OCI-LY3 (cell line): Measurements from ENCODE around the gene OSER1.

Experiments
- H2AFZ ChIP-seq: fragments of 200-600, 300-600 bp; shearing (Covaris generic); 2 replicates; pipeline ENCODE4 v1.6.0; 2014; ENCODE audit warnings: antibody characterized with exemption, low read depth, low read length
- H3K27ac ChIP-seq: fragments of 200-600, 300-600 bp; sonication (generic); 2 replicates; pipeline ENCODE4 v1.5.1; 2014; ENCODE audit warnings: mild to moderate bottlenecking, low read length, moderate library complexity, mixed read lengths
- H3K27me3 ChIP-seq: fragments of 200-600, 300-600 bp; sonication (generic); 2 replicates; pipeline ENCODE4 v1.6.1; 2014; ENCODE audit warnings: low read depth, low read length, mixed read lengths
- H3K36me3 ChIP-seq: fragments of 200-600, 300-600 bp; sonication (generic); replicated peaks from 2 replicates; pipeline ENCODE3; 2014; ENCODE audit warnings: low read depth, low read length, mixed read lengths
- H3K4me1 ChIP-seq: fragments of 300-600, 200-600 bp; sonication (generic); 2 replicates; pipeline ENCODE4 v1.6.1; 2014; ENCODE audit warnings: low read length, mixed read lengths
- H3K4me2 ChIP-seq: fragments of 200-600, 300-600 bp; sonication (generic); 2 replicates; pipeline ENCODE4 v1.6.1; 2014; ENCODE audit warnings: low read length, mixed read lengths
- H3K4me3 ChIP-seq: fragments of 300-600, 200-600 bp; sonication (generic); 2 replicates; pipeline ENCODE4 v1.5.1; 2014; ENCODE audit warnings: antibody characterized with exemption, mild to moderate bottlenecking, low read length, moderate library complexity
- H3K79me2 ChIP-seq: fragments of 300-600, 200-600 bp; shearing (Covaris generic); 2 replicates; pipeline ENCODE4 v1.6.1; 2014; ENCODE audit warnings: mild to moderate bottlenecking, low read length, mixed read lengths
- H3K9ac ChIP-seq: fragments of 300-600, 200-600 bp; shearing (Covaris generic); 2 replicates; pipeline ENCODE4 v1.6.0; 2014; ENCODE audit warnings: mild to moderate bottlenecking, low read length, moderate library complexity
- H3K9me3 ChIP-seq: fragments of 200-600, 300-600 bp; shearing (Covaris generic); 2 replicates; pipeline ENCODE4 v1.6.1; 2014; ENCODE audit warnings: low read length, mixed read lengths; ENCODE audit not compliant: insufficient read depth
- H4K20me1 ChIP-seq: fragments of 200-600, 300-600 bp; sonication (generic); 2 replicates; pipeline ENCODE4 v1.6.1; 2016; ENCODE audit warnings: low read length, mixed read lengths; ENCODE audit not compliant: insufficient read depth
- CTCF ChIP-seq: fragments of 200-600, 300-600 bp; sonication (generic); IDR thresholded peaks from 2 replicates; pipeline ENCODE4 v1.5.1; 2014; ENCODE audit warnings: antibody characterized with exemption, low read length, low read depth
- EZH2phosphoT487 ChIP-seq: fragments of 200-600 bp; shearing (Covaris generic); IDR thresholded peaks from 2 replicates; pipeline ENCODE4 v1.6.1; 2018; ENCODE audit warnings: antibody characterized with exemption, mixed run types, low read depth

Gene OSER1

GRCh38 chr20:44166008-44166407 is 44.6 kb downstream of the OSER1 start:
- no peak overlapping the region for H3K27ac ChIP-seq
- peaks cover 81% of the 10 kb centered on the region for H3K27me3 ChIP-seq

DNA sequence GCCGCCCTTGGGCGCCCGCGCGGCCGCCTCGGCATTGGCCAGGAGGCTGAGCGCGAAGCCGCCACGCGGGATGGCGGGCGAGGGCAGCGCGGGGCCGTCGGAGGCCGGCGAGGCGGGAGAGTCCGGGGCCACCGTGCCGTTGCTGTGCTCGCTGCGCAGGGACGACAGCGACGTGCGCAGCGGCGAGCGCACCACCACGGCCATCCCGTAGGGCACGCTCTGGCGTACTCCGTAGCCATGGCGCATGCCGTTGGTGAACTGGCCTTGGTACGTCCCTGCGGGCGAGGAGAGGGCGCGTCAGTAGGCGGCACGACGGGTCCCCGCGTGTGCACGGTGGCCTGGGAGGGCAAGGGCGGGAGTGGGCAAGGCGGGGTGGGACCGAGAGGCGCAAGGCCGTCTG is 50.4 kb downstream of the OSER1 start:
- Histone ChIP-seq H3K79me2 (no peaks in the 10 kb centered on the region), H3K9ac (no peak overlapping the region), H3K27me3 (peaks cover 67% of the 10 kb centered on the region), H3K4me2 (no peak overlapping the region), H3K27ac (no peak overlapping the region), H3K4me1 (0 out of 2 replicates have a peak, but pooled peaks cover under 1% of the 10 kb centered on the region), H3K36me3 (no peaks in the 10 kb centered on the region), H2AFZ (no peak overlapping the region), H3K9me3 (no peaks in the 10 kb centered on the region), H3K4me3 (no peak overlapping the region), H4K20me1 (no peaks in the 10 kb centered on the region)
- TF ChIP-seq EZH2phosphoT487 = no peak
- TF ChIP-seq CTCF = no peak

More at GRCh38 chr20:44166008-44166407, 44.6 kb downstream of the OSER1 start:
- Histone ChIP-seq H3K36me3 (no peaks in the 10 kb centered on the region), H2AFZ (no peak overlapping the region), H3K9ac (no peak overlapping the region), H3K9me3 (no peaks in the 10 kb centered on the region), H3K79me2 (no peaks in the 10 kb centered on the region), H3K4me2 (no peak overlapping the region), H4K20me1 (no peaks in the 10 kb centered on the region), H3K4me1 (peaks cover 5% of the 10 kb centered on the region; the same call in 1 of the 2 replicates), H3K4me3 (no peak overlapping the region)
- TF ChIP-seq EZH2phosphoT487 (no peak), CTCF (no peak)

DNA sequence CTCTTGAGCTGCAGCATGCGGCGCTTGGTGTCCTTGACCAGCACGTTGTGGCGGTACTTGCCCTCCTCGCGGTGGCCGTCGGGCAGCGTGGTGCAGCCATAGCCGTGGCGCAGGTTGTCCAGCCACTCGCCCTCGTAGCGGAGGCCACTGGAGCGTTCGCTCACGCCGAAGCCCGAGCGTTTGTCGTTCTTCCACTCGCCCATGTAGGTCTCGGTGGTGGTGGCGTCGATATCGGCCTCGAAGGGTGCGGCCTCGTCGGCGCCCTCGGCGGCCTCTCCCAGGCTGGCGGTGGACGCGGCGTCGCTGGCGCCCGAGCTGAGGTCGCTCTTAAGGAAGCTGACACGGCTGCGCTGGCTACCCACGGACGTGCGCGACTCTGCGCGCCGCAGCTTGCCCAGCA is 50.9 kb downstream of the OSER1 start:
- Histone ChIP-seq H3K9ac (no peak overlapping the region), H4K20me1 (no peaks in the 10 kb centered on the region), H3K36me3 (no peaks in the 10 kb centered on the region), H3K4me2 (no peak overlapping the region), H3K9me3 (no peaks in the 10 kb centered on the region), H2AFZ (no peak overlapping the region), H3K27me3 (peaks cover 70% of the 10 kb centered on the region), H3K27ac (no peak overlapping the region), H3K4me3 (no peak overlapping the region), H3K4me1 (0 out of 2 replicates have a peak, but pooled peaks cover 3% of the 10 kb centered on the region), H3K79me2 (no peaks in the 10 kb centered on the region)
- no peak for TF ChIP-seq CTCF
- TF ChIP-seq EZH2phosphoT487 = no peak

DNA sequence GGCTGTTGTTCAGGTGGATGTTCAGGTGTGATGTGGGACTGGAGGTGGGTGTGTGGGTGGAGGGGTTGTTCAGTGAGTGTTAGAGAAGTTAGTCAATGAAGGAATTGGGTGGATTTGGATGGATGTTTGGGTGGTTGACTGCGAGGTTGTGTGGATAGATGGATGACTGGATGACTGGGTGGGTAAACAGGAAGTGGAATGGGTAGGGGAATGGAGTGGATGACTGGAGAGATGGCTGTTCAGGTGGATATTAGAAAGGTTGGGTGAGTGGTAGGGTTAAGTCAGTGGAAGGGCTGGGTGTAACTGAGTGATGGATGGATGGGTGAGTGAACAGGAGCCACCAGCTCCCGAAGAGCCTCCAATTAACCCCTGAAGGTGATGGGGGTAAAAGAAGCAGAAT is 51.4 kb downstream of the OSER1 start:
- H3K4me2 ChIP-seq = no peak overlapping the region
- H3K36me3 ChIP-seq = no peaks in the 10 kb centered on the region
- no peaks in the 10 kb centered on the region for H3K9me3 ChIP-seq
- H3K9ac ChIP-seq = no peak overlapping the region
- no peaks in the 10 kb centered on the region for H4K20me1 ChIP-seq
- H2AFZ ChIP-seq = no peak overlapping the region
- 0 out of 2 replicates have a peak, but pooled peaks cover 3% of the 10 kb centered on the region for H3K4me1 ChIP-seq
- H3K79me2 ChIP-seq = no peaks in the 10 kb centered on the region
- TF ChIP-seq EZH2phosphoT487 (no peak), CTCF (no peak)
- no peak overlapping the region for H3K4me3 ChIP-seq
- H3K27me3 ChIP-seq = peaks cover 67% of the 10 kb centered on the region
- H3K27ac ChIP-seq = no peak overlapping the region
